Endodermal cell (in vitro differentiated cells): ENCODE measurements around the gene CRELD1. TPM values are rescaled to one million over a fixed set of nuclear protein-coding genes. Genes with fewer than 3 reads are reported as not detected.

Experiments used
- DNase-seq: peaks from one replicate; pipeline ENCODE4 v3.0.0-alpha.2; 2017
- H3K27ac ChIP-seq: 2 replicates; pipeline ENCODE4 v1.5.1; 2013; ENCODE audit warnings: mild to moderate bottlenecking, low read depth, low read length, moderate library complexity
- H3K27me3 ChIP-seq: 2 replicates; pipeline ENCODE4 v1.6.1; 2013; ENCODE audit warnings: mild to moderate bottlenecking, low read length, moderate library complexity; ENCODE audit not compliant: insufficient read depth, control insufficient read depth, poor library complexity, severe bottlenecking
- H3K36me3 ChIP-seq: 2 replicates; pipeline ENCODE4 v1.7.0; 2013; ENCODE audit warnings: mild to moderate bottlenecking, low read length, moderate library complexity; ENCODE audit not compliant: control insufficient read depth, insufficient read depth
- H3K4me1 ChIP-seq: one replicate; pipeline ENCODE4 v1.7.0; 2013; ENCODE audit warnings: low read length; ENCODE audit not compliant: control insufficient read depth, insufficient read depth
- H3K4me3 ChIP-seq: 2 replicates; pipeline ENCODE4 v1.5.1; 2013; ENCODE audit warnings: mild to moderate bottlenecking, low read length, moderate library complexity
- H3K9ac ChIP-seq: 2 replicates; pipeline ENCODE4 v1.6.1; 2013; ENCODE audit warnings: mild to moderate bottlenecking, low read length, moderate library complexity; ENCODE audit not compliant: poor library complexity, severe bottlenecking; ENCODE audit errors: extremely low read depth
- H3K9me3 ChIP-seq: 2 replicates; pipeline ENCODE4 v1.6.1; 2013; ENCODE audit warnings: mild to moderate bottlenecking, low read length, moderate library complexity; ENCODE audit not compliant: control insufficient read depth
- H3K27ac Mint-ChIP-seq: 2 replicates; pipeline ENCODE4 v1.8.0; 2020; ENCODE audit warnings: mixed read lengths
- H3K27me3 Mint-ChIP-seq: 2 replicates; pipeline ENCODE4 v1.8.0; 2021; ENCODE audit warnings: mild to moderate bottlenecking, mixed read lengths; ENCODE audit not compliant: insufficient read depth
- H3K36me3 Mint-ChIP-seq: 2 replicates; pipeline ENCODE4 v1.8.0; 2020; ENCODE audit warnings: low read depth, mixed read lengths
- H3K4me1 Mint-ChIP-seq: 2 replicates; pipeline ENCODE4 v1.8.0; 2020; ENCODE audit warnings: mixed read lengths
- H3K4me3 Mint-ChIP-seq: 2 replicates; pipeline ENCODE4 v1.8.0; 2020; ENCODE audit warnings: mild to moderate bottlenecking, moderate library complexity, mixed read lengths
- H3K9me3 Mint-ChIP-seq: 2 replicates; pipeline ENCODE4 v1.8.0; 2020; ENCODE audit warnings: mild to moderate bottlenecking, mixed read lengths
- CTCF ChIP-seq: fragments of 200-600 bp; sonication (generic); conservative IDR thresholded peaks from 2 replicates; pipeline ENCODE4 v1.5.0; 2021; ENCODE audit warnings: antibody characterized with exemption, mild to moderate bottlenecking
- WGBS, 2 experiments: methylation state at CpG; one replicate each; pipeline versions ENCODE4 v1.1.5 to v1.1.7; 2013; ENCODE audit warnings: missing lambda C conversion rate in 2 of 2, mixed read lengths in 1 of 2; ENCODE audit not compliant: insufficient coverage in 1 of 2, insufficient read length in 1 of 2; 5-methylcytosine and 5-hydroxymethylcytosine counted together
- total RNA-seq, 2 donors: library from RNA; stranded (reverse); fragmentation: NEBNext Ultra II Directional in 1 of 2; extraction: Animal tissue kit (Norgen Biotek cat#: 25700) in 1 of 2; gene quantifications; 2 replicates in 1 of 2; 3 replicates in 1 of 2; pipeline ENCODE4 v1.2.1, GENCODE V29; 2021

Gene CRELD1
- total RNA-seq, 2 donors from 2014 or later: 35.7 to 43.2 TPM

GRCh38 chr3:9909221-9910013 lies 24.2 kb upstream of the CRELD1 start:
- no peaks in the 10 kb centered on the region for H3K9me3 Mint-ChIP-seq
- no peaks in the 10 kb centered on the region for H3K36me3 Mint-ChIP-seq
- Histone ChIP-seq H3K27me3 (peaks cover 5% of the 10 kb centered on the region), H3K27ac (no peak overlapping the region), H3K4me1 (no peaks in the 10 kb centered on the region), H3K4me3 (no peak overlapping the region), H3K9me3 (no peaks in the 10 kb centered on the region), H3K36me3 (no peaks in the 10 kb centered on the region), H3K9ac (no peak overlapping the region)
- TF ChIP-seq CTCF: no peak
- H3K27me3 Mint-ChIP-seq: peaks cover 1% of the 10 kb centered on the region
- DNase-seq: no peak
- WGBS, 2 experiments: 90 to 93% methylated on average over 4 to 7 of the region's 7 CpGs
- H3K4me1 Mint-ChIP-seq: no peaks in the 10 kb centered on the region
- no peak overlapping the region for H3K27ac Mint-ChIP-seq
- H3K4me3 Mint-ChIP-seq: no peak overlapping the region

GRCh38 chr3:9911863-9912262 lies 21.8 kb upstream of the CRELD1 start:
- no peak for DNase-seq
- H3K36me3 ChIP-seq: no peaks in the 10 kb centered on the region
- H3K9me3 ChIP-seq: no peaks in the 10 kb centered on the region
- H3K9ac ChIP-seq: no peak overlapping the region
- no peaks in the 10 kb centered on the region for H3K9me3 Mint-ChIP-seq
- WGBS, 2 experiments: 87 to 91% methylated on average over 7 to 8 of the region's 8 CpGs
- no peak for TF ChIP-seq CTCF
- no peaks in the 10 kb centered on the region for H3K36me3 Mint-ChIP-seq
- no peaks in the 10 kb centered on the region for H3K27me3 Mint-ChIP-seq
- H3K27me3 ChIP-seq: peaks cover 10% of the 10 kb centered on the region
- no peak overlapping the region for H3K27ac Mint-ChIP-seq
- no peak overlapping the region for H3K4me3 Mint-ChIP-seq
- peaks cover 12% of the 10 kb centered on the region for H3K4me1 Mint-ChIP-seq
- no peaks in the 10 kb centered on the region for H3K4me1 ChIP-seq
- H3K27ac ChIP-seq: no peak overlapping the region
- H3K4me3 ChIP-seq: no peak overlapping the region

- H3K9me3 Mint-ChIP-seq: no peaks in the 10 kb centered on the region
- Histone ChIP-seq H3K9me3 (no peaks in the 10 kb centered on the region), H3K4me3 (no peak overlapping the region), H3K27ac (no peak overlapping the region), H3K27me3 (peaks cover 10% of the 10 kb centered on the region), H3K4me1 (no peaks in the 10 kb centered on the region), H3K36me3 (no peaks in the 10 kb centered on the region), H3K9ac (no peak overlapping the region)
- no peak overlapping the region for H3K27ac Mint-ChIP-seq
- DNase-seq: no peak
- no peaks in the 10 kb centered on the region for H3K36me3 Mint-ChIP-seq
- no peaks in the 10 kb centered on the region for H3K27me3 Mint-ChIP-seq
- 94 to 95% methylated on average over 7 of the region's 7 CpGs for WGBS, 2 experiments
- H3K4me1 Mint-ChIP-seq: peaks cover 15% of the 10 kb centered on the region
- TF ChIP-seq CTCF: no peak
- H3K4me3 Mint-ChIP-seq: no peak overlapping the region
These were observed 21.2 kb upstream of the CRELD1 start for GRCh38 chr3:9912294-9912935.
